Measurements from ENCODE around the gene MERTK.
"Not testable (repeated sequence)": the region's sequence is repeated elsewhere in the genome, so short reads cannot be mapped to it uniquely, and the experiment has no call there.

MERTK gene

GRCh38 chr2:111910609-111911277 lies 12.3 kb downstream of the MERTK start:
- DNase-seq = no peak

GRCh38 chr2:111911295-111911977 lies 13.0 kb downstream of the MERTK start:
- not testable (repeated sequence) for DNase-seq

- no peak for DNase-seq
These were observed 14.1 kb downstream of the MERTK start for GRCh38 chr2:111912547-111912946.

GRCh38 chr2:111917106-111917505 lies 18.7 kb downstream of the MERTK start:
- no peak for DNase-seq

- DNase-seq = peak in 1 of 2 experiments; percentile 60
These were observed 20.0 kb downstream of the MERTK start for GRCh38 chr2:111918383-111918806.

GRCh38 chr2:111919365-111919764 lies 21.0 kb downstream of the MERTK start:
- no peak for DNase-seq

- DNase-seq = no peak
These were observed 21.6 kb downstream of the MERTK start for GRCh38 chr2:111919794-111920608.

GRCh38 chr2:111923276-111923804 lies 24.9 kb downstream of the MERTK start:
- DNase-seq = no peak

GRCh38 chr2:111924617-111925107 lies 26.3 kb downstream of the MERTK start:
- no peak for DNase-seq

GRCh38 chr2:111927723-111928122 lies 29.3 kb downstream of the MERTK start:
- DNase-seq = no peak

GRCh38 chr2:111930409-111930808 lies 32.0 kb downstream of the MERTK start:
- DNase-seq = no peak

GRCh38 chr2:111930875-111931274 lies 32.5 kb downstream of the MERTK start:
- DNase-seq = no peak

- DNase-seq = no peak
These were observed 34.5 kb downstream of the MERTK start for GRCh38 chr2:111932841-111933291.

GRCh38 chr2:111933900-111934299 lies 35.5 kb downstream of the MERTK start:
- DNase-seq = not testable (repeated sequence)

- no peak for DNase-seq
These were observed 38.5 kb downstream of the MERTK start for GRCh38 chr2:111936881-111937280.

GRCh38 chr2:111938392-111938791 lies 40.0 kb downstream of the MERTK start:
- DNase-seq = no peak

- no peak for DNase-seq
These were observed 42.2 kb downstream of the MERTK start for GRCh38 chr2:111940333-111941196.

- no peak for DNase-seq
These were observed 43.1 kb downstream of the MERTK start for GRCh38 chr2:111941531-111941930.

GRCh38 chr2:111944531-111945210 lies 46.3 kb downstream of the MERTK start:
- no peak for DNase-seq

- DNase-seq = no peak
These were observed 47.3 kb downstream of the MERTK start for GRCh38 chr2:111945444-111946293.

Data from NCI-H446 (cell line).